Activated CD4-positive, alpha-beta T cell treated with anti-CD3 and anti-CD28 coated beads, Interleukin-10, Interleukin-2, amounts not matched to agents 100 ng/mL and 50 ng/mL, durations not matched to agents 16 hours and 8 hours (primary cell): Measurements from ENCODE around the gene SFXN2.
"Not testable (repeated sequence)": the region's sequence is repeated elsewhere in the genome, so short reads cannot be mapped to it uniquely, and the experiment has no call there.

ENCODE experiments used
- DNase-seq: peaks from one replicate; pipeline ENCODE4 v3.0.0-alpha.2; 2020

SFXN2 gene

DNA sequence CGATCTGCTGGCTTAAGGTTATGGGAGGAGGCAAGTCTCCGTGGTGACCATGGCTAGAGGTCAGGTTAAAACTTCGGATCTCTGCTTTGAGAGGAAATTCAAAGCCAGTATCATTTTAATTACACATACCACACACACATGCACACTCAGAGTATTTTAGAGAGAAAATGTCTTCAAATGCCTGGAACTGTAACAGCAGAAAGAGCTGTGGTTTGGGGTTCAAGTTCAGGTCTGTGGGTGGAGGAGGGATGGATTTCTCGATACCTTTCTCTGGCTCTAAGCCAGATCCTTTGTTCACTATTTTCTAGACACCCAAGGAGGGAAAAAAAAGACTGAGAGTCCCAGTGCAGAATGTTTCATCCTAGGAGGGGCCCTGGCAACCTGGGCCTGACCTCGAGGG lies 32.7 kb upstream of the SFXN2 start:
- DNase-seq, result no peak

GRCh38 chr10:102682416-102682815 lies 32.0 kb upstream of the SFXN2 start:
- DNase-seq, result no peak

GRCh38 chr10:102682981-102683380 lies 31.5 kb upstream of the SFXN2 start:
- DNase-seq, result no peak

DNA sequence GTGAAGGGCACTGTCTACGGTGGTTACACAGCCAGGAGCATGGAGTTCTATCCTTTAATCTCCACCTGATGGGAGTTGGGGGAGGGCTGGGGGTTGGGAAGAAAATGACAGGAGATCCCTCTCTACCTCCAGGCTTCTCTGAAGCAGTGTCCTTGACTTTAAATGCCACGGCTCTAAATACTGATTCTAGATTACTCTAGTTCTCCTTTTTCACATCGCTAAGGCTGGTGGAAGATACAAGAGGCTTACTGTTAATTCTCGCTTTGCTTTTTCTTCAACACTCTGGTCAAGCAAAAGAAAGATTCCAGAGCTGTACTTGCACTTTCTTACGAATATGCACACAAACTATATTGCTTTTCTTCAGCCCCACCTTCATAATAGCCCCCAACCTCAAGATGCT lies 30.7 kb upstream of the SFXN2 start:
- DNase-seq, result no peak

DNA sequence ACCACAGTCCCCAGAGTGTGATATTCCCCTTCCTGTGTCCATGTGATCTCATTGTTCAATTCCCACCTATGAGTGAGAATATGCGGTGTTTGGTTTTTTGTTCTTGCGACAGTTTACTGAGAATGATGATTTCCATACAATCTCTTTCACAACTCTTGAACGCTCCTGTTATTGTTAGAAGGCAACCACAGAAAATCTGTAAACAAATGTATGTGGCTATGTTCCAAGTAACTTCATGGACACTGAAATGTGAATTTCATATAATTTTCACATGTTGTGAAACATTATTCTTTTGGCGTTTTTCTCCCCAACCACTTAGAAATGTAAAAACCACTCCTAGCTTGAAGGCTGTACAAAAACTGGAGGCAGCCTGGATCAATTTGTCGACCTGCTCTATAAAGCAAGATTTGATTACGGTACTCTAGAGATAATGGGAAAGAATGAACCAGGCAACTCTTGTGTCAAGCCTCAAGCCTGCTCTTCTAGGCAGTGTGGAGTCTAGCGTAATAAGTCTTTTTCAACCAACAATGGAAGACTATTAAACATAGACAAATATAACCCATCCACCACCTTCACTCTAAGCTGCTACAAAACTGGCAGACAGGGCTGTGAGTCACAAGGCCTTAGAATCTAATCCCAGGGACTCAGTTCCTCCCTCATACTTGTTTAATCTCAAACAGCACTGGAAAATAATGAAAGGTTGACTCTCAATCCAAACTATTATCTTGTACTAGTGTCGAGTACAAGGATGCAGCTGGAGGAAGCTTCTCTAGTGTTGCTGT lies 23.0 kb upstream of the SFXN2 start:
- DNase-seq, result no peak

DNA sequence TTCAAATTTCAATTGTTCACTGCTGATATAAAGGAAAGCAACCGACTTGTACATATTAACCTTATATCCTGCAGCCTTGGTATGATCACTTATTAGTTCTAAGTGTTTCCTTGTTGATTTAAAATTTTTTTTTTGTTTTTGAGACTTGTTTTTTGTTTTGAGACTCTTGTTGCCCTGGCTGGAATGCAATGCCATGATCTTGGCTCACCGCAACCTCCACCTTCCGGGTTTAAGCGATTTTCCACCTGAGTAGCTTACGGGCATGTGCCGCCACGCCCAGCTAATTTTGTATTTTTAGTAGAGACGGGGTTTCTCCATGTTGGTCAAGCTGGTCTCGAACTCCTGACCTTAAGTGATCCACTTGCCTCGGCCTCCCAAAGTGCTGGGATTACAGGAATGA lies 19.0 kb upstream of the SFXN2 start:
- not testable (repeated sequence) for DNase-seq

DNA sequence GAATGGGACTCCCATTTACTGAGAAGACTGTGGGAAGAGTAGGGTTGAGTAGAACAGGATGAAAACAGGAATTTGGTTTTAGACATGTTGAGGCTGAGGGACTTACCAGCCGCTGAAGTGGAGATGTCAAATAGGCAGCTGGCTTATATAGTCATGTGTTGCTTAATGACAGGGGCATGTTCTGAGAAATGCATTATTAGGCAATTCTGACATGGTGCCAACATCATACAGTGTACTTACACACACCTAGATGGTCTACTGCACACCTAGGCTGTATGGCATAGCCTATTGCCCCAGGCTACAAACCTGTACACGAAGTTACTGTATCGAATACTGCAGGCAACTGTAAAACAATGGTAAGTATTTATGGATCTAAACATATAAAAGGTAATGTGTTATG lies 17.7 kb upstream of the SFXN2 start:
- no peak for DNase-seq

DNA sequence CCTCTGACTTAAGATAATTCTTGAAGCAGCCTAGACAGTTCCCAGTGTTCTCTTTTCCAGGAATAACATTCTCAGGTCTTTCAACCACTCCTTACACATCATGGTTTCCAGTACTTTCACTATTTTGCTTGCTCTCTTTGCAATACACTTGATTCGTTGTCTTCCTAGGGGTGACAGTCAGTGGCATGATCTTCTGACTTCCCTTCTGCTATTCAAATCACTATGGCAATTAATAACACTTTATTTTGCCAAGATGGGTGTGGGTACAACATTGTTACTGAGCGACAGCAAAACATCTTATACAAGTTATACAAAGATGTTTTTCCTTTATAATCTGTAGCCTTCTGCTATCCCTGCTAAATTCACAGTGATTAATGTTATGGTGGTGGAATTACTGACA lies 15.5 kb upstream of the SFXN2 start:
- no peak for DNase-seq

DNA sequence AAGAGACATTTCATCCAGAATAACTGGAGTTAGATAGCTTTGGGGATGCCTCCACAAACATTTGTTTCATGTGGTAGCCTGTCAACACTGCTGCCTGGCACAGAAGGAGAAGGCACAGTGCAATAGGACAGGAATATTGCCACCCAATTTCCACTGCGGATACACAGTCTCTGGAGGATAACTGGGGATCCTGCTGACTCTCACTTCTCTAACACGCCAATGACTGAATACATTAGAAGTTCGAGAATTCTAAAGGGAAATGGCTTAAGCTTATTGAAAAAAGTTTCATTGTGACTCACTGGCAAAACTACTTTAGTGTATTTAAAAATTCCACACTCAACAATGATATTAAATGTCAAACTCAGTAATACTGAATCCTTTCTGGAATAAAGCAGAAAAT lies 13.2 kb upstream of the SFXN2 start:
- no peak for DNase-seq

GRCh38 chr10:102701796-102702195 lies 12.6 kb upstream of the SFXN2 start:
- DNase-seq, result no peak

- DNase-seq, result no peak
Measured at GRCh38 chr10:102702742-102703141, 11.7 kb upstream of the SFXN2 start.

- DNase-seq, result no peak
Measured at GRCh38 chr10:102704915-102705314, 9.5 kb upstream of the SFXN2 start.

GRCh38 chr10:102705531-102705930 lies 8.9 kb upstream of the SFXN2 start:
- DNase-seq, result no peak

GRCh38 chr10:102710609-102711008 lies 3.8 kb upstream of the SFXN2 start:
- peak; percentile 92 for DNase-seq

GRCh38 chr10:102712089-102712488 lies 2.3 kb upstream of the SFXN2 start:
- DNase-seq, result peak; percentile 71

DNA sequence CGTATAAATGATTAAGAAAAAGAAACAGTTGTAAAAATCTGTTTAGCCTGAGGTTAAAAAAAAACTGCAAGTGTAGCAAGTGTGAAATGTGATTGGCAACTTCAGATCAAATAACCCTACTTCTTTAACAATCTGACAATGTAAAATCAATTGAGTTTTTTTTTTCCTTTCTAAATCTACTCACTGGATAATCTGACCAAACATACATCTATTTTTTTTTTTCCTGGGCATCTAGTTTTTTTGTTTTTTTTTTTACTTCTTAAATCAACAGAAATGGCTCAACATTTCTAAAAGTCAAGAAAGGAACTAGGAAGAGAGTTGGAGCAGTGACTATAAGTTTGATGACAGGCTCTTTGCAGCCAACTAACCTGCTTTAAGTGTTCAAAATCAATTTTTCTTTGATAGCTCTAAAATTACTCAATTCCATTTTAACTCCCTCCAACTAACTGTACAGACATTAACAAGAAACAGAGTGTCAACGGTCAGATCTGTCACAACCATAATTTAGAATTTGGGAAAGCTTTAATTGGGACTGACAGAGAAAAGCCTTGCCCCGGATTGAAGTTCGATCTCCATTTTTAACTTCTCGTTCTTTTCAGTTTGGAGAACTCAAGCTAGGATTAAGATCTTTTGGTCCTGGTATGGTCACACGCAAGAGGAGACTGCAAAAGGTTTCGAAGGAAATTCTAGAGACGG lies 1.4 kb upstream of the SFXN2 start:
- no peak for DNase-seq

GRCh38 chr10:102713539-102713813 lies 960 bp upstream of the SFXN2 start:
- DNase-seq, result no peak

GRCh38 chr10:102713814-102714620 lies 419 bp upstream of the SFXN2 start, which contains the start of gene ARL3:
TSS of gene ARL3 (minus strand) at chr10:102714397. CDS start at chr10:102714275, 122 bp downstream.
- DNase-seq, result peak; percentile 99

DNA sequence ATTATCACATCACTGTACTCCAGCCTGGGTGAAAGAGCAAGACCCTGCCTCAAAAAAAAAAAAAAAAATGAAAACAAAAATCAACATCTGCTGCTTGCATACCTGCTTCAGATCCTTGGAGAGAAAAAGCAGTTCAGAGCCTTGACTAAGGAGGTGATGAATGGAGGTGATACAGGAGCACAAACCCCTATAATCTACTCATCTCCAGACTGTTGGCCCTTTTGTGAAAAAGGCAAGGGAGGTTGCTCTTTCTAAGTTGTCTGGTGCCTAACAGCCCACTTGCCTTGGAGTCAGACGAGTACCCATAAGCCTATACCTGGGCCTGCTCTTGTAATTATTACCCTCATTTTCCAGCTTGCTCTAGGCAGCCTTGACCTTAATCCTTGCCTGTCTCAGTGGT lies 1.4 kb downstream of the SFXN2 start:
- DNase-seq, result no peak

- DNase-seq, result not testable (repeated sequence)
Measured at GRCh38 chr10:102716900-102717565, 2.6 kb downstream of the SFXN2 start.

- no peak for DNase-seq
Measured at GRCh38 chr10:102718220-102718619, 3.8 kb downstream of the SFXN2 start.

DNA sequence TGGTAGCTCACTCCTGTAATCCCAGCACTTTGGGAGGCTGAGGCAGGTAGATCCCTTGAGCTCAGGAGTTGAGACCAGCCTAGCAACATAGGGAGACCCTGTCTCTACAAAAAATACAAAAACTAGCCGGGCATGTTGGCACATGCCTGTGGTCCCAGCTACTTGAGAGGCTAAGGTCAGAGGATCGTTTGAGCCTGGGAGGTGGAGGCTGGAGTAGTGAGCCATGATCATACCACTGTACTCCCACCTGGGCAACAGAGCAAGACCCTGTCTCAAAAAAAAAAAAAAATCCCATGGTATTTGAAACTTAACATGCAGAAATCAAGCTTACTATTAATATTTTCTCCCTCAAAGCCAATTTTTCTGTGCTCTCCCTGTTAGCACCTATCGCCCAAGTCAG lies 5.9 kb downstream of the SFXN2 start:
- no peak for DNase-seq

DNA sequence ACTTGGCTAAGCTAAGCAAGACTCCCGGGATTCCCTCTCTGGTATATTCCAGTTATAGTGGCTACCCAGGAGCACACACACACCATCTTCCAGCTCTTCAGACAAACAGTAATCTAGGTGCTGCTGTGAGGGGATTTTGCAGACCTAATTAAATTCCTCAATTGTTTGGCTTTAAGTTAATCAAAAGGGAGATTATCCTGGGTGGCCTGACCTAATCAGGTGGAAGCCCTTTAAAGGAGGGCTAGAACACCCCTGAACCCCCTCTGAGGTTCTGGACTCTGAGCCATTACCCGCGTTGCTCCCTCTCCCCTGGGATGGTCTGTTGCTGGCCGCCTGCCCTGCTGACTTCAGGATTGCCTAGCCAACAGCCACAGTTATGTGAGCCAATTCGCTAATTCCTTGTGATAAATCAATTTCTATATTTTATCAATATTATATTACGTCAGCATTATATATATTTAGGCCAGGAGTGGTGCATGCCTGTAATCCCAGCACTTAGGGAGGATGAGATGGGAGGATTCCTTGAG lies 6.4 kb downstream of the SFXN2 start:
- DNase-seq, result no peak
